ENCODE measurements around the gene PUSL1.

Gene PUSL1

GRCh38 chr1:1280782-1281481, 27.5 kb upstream of the PUSL1 start:
- no peaks in the 10 kb centered on the region for H3K4me1 ChIP-seq (ENCODE audit: control insufficient read depth, insufficient read depth, low read length)
- H3K9ac ChIP-seq (ENCODE audit: low read length in 2 of 2): no peak overlapping the region
- no peak overlapping the region for H3K27ac ChIP-seq (ENCODE audit: low read length)
- no peaks in the 10 kb centered on the region for H3K9me3 ChIP-seq (ENCODE audit: control insufficient read depth in 2 of 2, low read length in 2 of 2)
- H3K4me3 ChIP-seq (ENCODE audit: low read length in 2 of 2): no peak overlapping the region
- H3K27me3 ChIP-seq (ENCODE audit: control insufficient read depth in 1 of 2, insufficient read depth in 2 of 2, low read length in 2 of 2): peaks cover 0 to 8% of the 10 kb centered on the region in 2 donors
- H3K36me3 ChIP-seq (ENCODE audit: control insufficient read depth in 2 of 2, insufficient read depth in 2 of 2, low read length in 2 of 2): no peaks in the 10 kb centered on the region

GRCh38 chr1:1281533-1282321, 26.7 kb upstream of the PUSL1 start:
- Histone ChIP-seq H3K27ac (ENCODE audit: low read length) (no peak overlapping the region), H3K36me3 (ENCODE audit: control insufficient read depth in 2 of 2, insufficient read depth in 2 of 2, low read length in 2 of 2) (no peaks in the 10 kb centered on the region), H3K4me1 (ENCODE audit: control insufficient read depth, insufficient read depth, low read length) (no peaks in the 10 kb centered on the region), H3K9ac (ENCODE audit: low read length in 2 of 2) (no peak overlapping the region), H3K9me3 (ENCODE audit: control insufficient read depth in 2 of 2, low read length in 2 of 2) (no peaks in the 10 kb centered on the region), H3K4me3 (ENCODE audit: low read length in 2 of 2) (no peak overlapping the region), H3K27me3 (ENCODE audit: control insufficient read depth in 1 of 2, insufficient read depth in 2 of 2, low read length in 2 of 2) (peaks cover 4 to 11% of the 10 kb centered on the region in 2 donors)

GRCh38 chr1:1282998-1283397, 25.4 kb upstream of the PUSL1 start:
- peaks cover 13 to 17% of the 10 kb centered on the region in 2 donors for H3K27me3 ChIP-seq (ENCODE audit: control insufficient read depth in 1 of 2, insufficient read depth in 2 of 2, low read length in 2 of 2)
- no peaks in the 10 kb centered on the region for H3K4me1 ChIP-seq (ENCODE audit: control insufficient read depth, insufficient read depth, low read length)
- no peak overlapping the region for H3K27ac ChIP-seq (ENCODE audit: low read length)
- H3K36me3 ChIP-seq (ENCODE audit: control insufficient read depth in 2 of 2, insufficient read depth in 2 of 2, low read length in 2 of 2): no peaks in the 10 kb centered on the region
- no peak overlapping the region for H3K4me3 ChIP-seq (ENCODE audit: low read length in 2 of 2)
- no peaks in the 10 kb centered on the region for H3K9me3 ChIP-seq (ENCODE audit: control insufficient read depth in 2 of 2, low read length in 2 of 2)
- no peak overlapping the region for H3K9ac ChIP-seq (ENCODE audit: low read length in 2 of 2)

- H3K36me3 ChIP-seq (ENCODE audit: control insufficient read depth in 2 of 2, insufficient read depth in 2 of 2, low read length in 2 of 2): no peaks in the 10 kb centered on the region
These were observed 24.6 kb upstream of the PUSL1 start for GRCh38 chr1:1283821-1284220.

GRCh38 chr1:1284221-1285101, 23.9 kb upstream of the PUSL1 start:
- Histone ChIP-seq H3K4me1 (ENCODE audit: control insufficient read depth, insufficient read depth, low read length) (no peaks in the 10 kb centered on the region), H3K36me3 (ENCODE audit: control insufficient read depth in 2 of 2, insufficient read depth in 2 of 2, low read length in 2 of 2) (no peaks in the 10 kb centered on the region), H3K9ac (ENCODE audit: low read length in 2 of 2) (no peak overlapping the region), H3K9me3 (ENCODE audit: control insufficient read depth in 2 of 2, low read length in 2 of 2) (no peaks in the 10 kb centered on the region), H3K27me3 (ENCODE audit: control insufficient read depth in 1 of 2, insufficient read depth in 2 of 2, low read length in 2 of 2) (peaks cover 13 to 17% of the 10 kb centered on the region in 2 donors), H3K4me3 (ENCODE audit: low read length in 2 of 2) (no peak overlapping the region), H3K27ac (ENCODE audit: low read length) (no peak overlapping the region)

More at GRCh38 chr1:1283821-1284220, 24.6 kb upstream of the PUSL1 start:
- H3K9me3 ChIP-seq (ENCODE audit: control insufficient read depth in 2 of 2, low read length in 2 of 2): no peaks in the 10 kb centered on the region
- H3K4me1 ChIP-seq (ENCODE audit: control insufficient read depth, insufficient read depth, low read length): no peaks in the 10 kb centered on the region
- no peak overlapping the region for H3K4me3 ChIP-seq (ENCODE audit: low read length in 2 of 2)
- peaks cover 13 to 17% of the 10 kb centered on the region in 2 donors for H3K27me3 ChIP-seq (ENCODE audit: control insufficient read depth in 1 of 2, insufficient read depth in 2 of 2, low read length in 2 of 2)
- H3K9ac ChIP-seq (ENCODE audit: low read length in 2 of 2): no peak overlapping the region
- H3K27ac ChIP-seq (ENCODE audit: low read length): no peak overlapping the region

- no peaks in the 10 kb centered on the region for H3K9me3 ChIP-seq (ENCODE audit: control insufficient read depth in 2 of 2, low read length in 2 of 2)
These were observed 23.3 kb upstream of the PUSL1 start for GRCh38 chr1:1285102-1285571.

GRCh38 chr1:1285611-1286311, 22.6 kb upstream of the PUSL1 start:
- no peak overlapping the region for H3K27ac ChIP-seq (ENCODE audit: low read length)
- no peak overlapping the region for H3K9ac ChIP-seq (ENCODE audit: low read length in 2 of 2)
- no peaks in the 10 kb centered on the region for H3K9me3 ChIP-seq (ENCODE audit: control insufficient read depth in 2 of 2, low read length in 2 of 2)
- H3K27me3 ChIP-seq (ENCODE audit: control insufficient read depth in 1 of 2, insufficient read depth in 2 of 2, low read length in 2 of 2): peaks cover 13 to 17% of the 10 kb centered on the region in 2 donors
- no peaks in the 10 kb centered on the region for H3K36me3 ChIP-seq (ENCODE audit: control insufficient read depth in 2 of 2, insufficient read depth in 2 of 2, low read length in 2 of 2)
- H3K4me1 ChIP-seq (ENCODE audit: control insufficient read depth, insufficient read depth, low read length): no peaks in the 10 kb centered on the region
- no peak overlapping the region for H3K4me3 ChIP-seq (ENCODE audit: low read length in 2 of 2)

More at GRCh38 chr1:1285102-1285571, 23.3 kb upstream of the PUSL1 start:
- Histone ChIP-seq H3K36me3 (ENCODE audit: control insufficient read depth in 2 of 2, insufficient read depth in 2 of 2, low read length in 2 of 2) (no peaks in the 10 kb centered on the region), H3K9ac (ENCODE audit: low read length in 2 of 2) (no peak overlapping the region), H3K4me1 (ENCODE audit: control insufficient read depth, insufficient read depth, low read length) (no peaks in the 10 kb centered on the region), H3K4me3 (ENCODE audit: low read length in 2 of 2) (no peak overlapping the region), H3K27ac (ENCODE audit: low read length) (no peak overlapping the region), H3K27me3 (ENCODE audit: control insufficient read depth in 1 of 2, insufficient read depth in 2 of 2, low read length in 2 of 2) (peaks cover 13 to 17% of the 10 kb centered on the region in 2 donors)

GRCh38 chr1:1286313-1287261, 21.8 kb upstream of the PUSL1 start:
- Histone ChIP-seq H3K4me3 (ENCODE audit: low read length in 2 of 2) (no peak overlapping the region), H3K27ac (ENCODE audit: low read length) (no peak overlapping the region), H3K9ac (ENCODE audit: low read length in 2 of 2) (no peak overlapping the region), H3K9me3 (ENCODE audit: control insufficient read depth in 2 of 2, low read length in 2 of 2) (no peaks in the 10 kb centered on the region), H3K4me1 (ENCODE audit: control insufficient read depth, insufficient read depth, low read length) (peaks cover 4% of the 10 kb centered on the region), H3K27me3 (ENCODE audit: control insufficient read depth in 1 of 2, insufficient read depth in 2 of 2, low read length in 2 of 2) (peaks cover 13 to 17% of the 10 kb centered on the region in 2 donors), H3K36me3 (ENCODE audit: control insufficient read depth in 2 of 2, insufficient read depth in 2 of 2, low read length in 2 of 2) (no peaks in the 10 kb centered on the region)

- Histone ChIP-seq H3K9ac (ENCODE audit: low read length in 2 of 2) (no peak overlapping the region), H3K27me3 (ENCODE audit: control insufficient read depth in 1 of 2, insufficient read depth in 2 of 2, low read length in 2 of 2) (peaks cover 13 to 17% of the 10 kb centered on the region in 2 donors), H3K4me3 (ENCODE audit: low read length in 2 of 2) (no peak overlapping the region), H3K27ac (ENCODE audit: low read length) (no peak overlapping the region), H3K36me3 (ENCODE audit: control insufficient read depth in 2 of 2, insufficient read depth in 2 of 2, low read length in 2 of 2) (no peaks in the 10 kb centered on the region), H3K4me1 (ENCODE audit: control insufficient read depth, insufficient read depth, low read length) (peaks cover 9% of the 10 kb centered on the region), H3K9me3 (ENCODE audit: control insufficient read depth in 2 of 2, low read length in 2 of 2) (no peaks in the 10 kb centered on the region)
These were observed 20.9 kb upstream of the PUSL1 start for GRCh38 chr1:1287288-1288110.
